ENCODE measurements around the gene PLXNB2.

DNA sequence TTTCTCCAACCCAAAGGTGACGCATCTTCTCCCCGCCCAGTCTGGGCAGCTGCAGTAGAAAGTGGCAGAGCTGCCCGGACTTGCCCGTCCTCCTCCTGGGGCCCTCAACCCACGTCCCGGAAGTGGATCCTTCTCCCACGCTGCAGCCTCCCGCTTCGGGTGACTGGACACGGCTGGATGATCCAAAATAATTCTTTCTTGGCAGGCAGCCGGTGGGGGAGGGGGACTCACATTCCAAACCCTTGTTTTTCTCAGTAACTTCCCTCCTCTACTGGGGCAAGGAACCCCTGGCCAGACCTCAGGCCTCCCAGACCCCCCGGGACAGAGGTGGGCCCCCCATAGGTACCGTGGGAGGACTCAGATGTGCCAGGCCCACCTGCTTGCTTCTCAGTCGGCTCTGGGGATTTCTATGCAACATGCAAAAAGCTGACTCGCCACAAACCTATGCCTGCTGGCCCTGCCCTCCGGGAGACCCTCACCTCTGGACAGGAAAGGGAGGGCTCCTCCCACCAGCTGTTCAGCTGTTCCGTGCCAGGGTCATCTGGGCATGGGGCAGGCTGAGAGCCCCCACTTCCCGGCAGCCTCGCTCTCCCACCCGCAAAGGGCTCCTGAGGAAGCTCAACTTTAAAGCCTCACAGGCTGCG lies 1.4 kb downstream of the PLXNB2 start:
- TF ChIP-seq, protein P1, sequence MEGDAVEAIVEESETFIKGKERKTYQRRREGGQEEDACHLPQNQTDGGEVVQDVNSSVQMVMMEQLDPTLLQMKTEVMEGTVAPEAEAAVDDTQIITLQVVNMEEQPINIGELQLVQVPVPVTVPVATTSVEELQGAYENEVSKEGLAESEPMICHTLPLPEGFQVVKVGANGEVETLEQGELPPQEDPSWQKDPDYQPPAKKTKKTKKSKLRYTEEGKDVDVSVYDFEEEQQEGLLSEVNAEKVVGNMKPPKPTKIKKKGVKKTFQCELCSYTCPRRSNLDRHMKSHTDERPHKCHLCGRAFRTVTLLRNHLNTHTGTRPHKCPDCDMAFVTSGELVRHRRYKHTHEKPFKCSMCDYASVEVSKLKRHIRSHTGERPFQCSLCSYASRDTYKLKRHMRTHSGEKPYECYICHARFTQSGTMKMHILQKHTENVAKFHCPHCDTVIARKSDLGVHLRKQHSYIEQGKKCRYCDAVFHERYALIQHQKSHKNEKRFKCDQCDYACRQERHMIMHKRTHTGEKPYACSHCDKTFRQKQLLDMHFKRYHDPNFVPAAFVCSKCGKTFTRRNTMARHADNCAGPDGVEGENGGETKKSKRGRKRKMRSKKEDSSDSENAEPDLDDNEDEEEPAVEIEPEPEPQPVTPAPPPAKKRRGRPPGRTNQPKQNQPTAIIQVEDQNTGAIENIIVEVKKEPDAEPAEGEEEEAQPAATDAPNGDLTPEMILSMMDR (IDR thresholded peaks at IDR 0.05; ENCODE audit: borderline replicate concordance, extremely low read depth, low read length, poor library complexity, severe bottlenecking): no peak
- no peak for TF ChIP-seq EZH2 (IDR thresholded peaks at IDR 0.05; ENCODE audit: borderline replicate concordance, low read depth, low read length, severe bottlenecking)

Measured in DND-41 (cell line).